ENCODE results near the gene TPSAB1. TPM values are rescaled to one million over a fixed set of nuclear protein-coding genes. Genes with fewer than 3 reads are reported as not detected.

Gene TPSAB1
- total RNA-seq, 1 donor from 2014 or later = not detected

GRCh38 chr16:1206326-1206725, 34.2 kb upstream of the TPSAB1 start:
- Mint-ChIP-seq H3K4me1 (ENCODE audit: low read depth) (no peaks in the 10 kb centered on the region), H3K27me3 (ENCODE audit: low read depth) (no peaks in the 10 kb centered on the region), H3K9me3 (ENCODE audit: low read depth) (no peaks in the 10 kb centered on the region), H3K4me3 (ENCODE audit: unreplicated experiment) (no peak overlapping the region), H3K36me3 (ENCODE audit: low read depth) (peaks cover 21% of the 10 kb centered on the region), H3K27ac (ENCODE audit: unreplicated experiment) (no peak overlapping the region)
- no peak for DNase-seq (ENCODE audit: low spot score)
- TF ChIP-seq CTCF (IDR thresholded peaks at IDR 0.05) = peak; percentile 17

GRCh38 chr16:1206786-1207185, 33.7 kb upstream of the TPSAB1 start:
- no peak for DNase-seq (ENCODE audit: low spot score)
- Mint-ChIP-seq H3K9me3 (ENCODE audit: low read depth) (no peaks in the 10 kb centered on the region), H3K4me1 (ENCODE audit: low read depth) (no peaks in the 10 kb centered on the region), H3K4me3 (ENCODE audit: unreplicated experiment) (no peak overlapping the region), H3K27ac (ENCODE audit: unreplicated experiment) (no peak overlapping the region), H3K27me3 (ENCODE audit: low read depth) (no peaks in the 10 kb centered on the region), H3K36me3 (ENCODE audit: low read depth) (peaks cover 19% of the 10 kb centered on the region)
- no peak for TF ChIP-seq CTCF (IDR thresholded peaks at IDR 0.05)

- Mint-ChIP-seq H3K36me3 (ENCODE audit: low read depth) (peaks cover 19% of the 10 kb centered on the region), H3K27me3 (ENCODE audit: low read depth) (no peaks in the 10 kb centered on the region), H3K9me3 (ENCODE audit: low read depth) (no peaks in the 10 kb centered on the region), H3K4me3 (ENCODE audit: unreplicated experiment) (no peak overlapping the region), H3K4me1 (ENCODE audit: low read depth) (no peaks in the 10 kb centered on the region), H3K27ac (ENCODE audit: unreplicated experiment) (no peak overlapping the region)
- TF ChIP-seq CTCF (IDR thresholded peaks at IDR 0.05) = no peak
- DNase-seq (ENCODE audit: low spot score) = no peak
These were observed 32.2 kb upstream of the TPSAB1 start for GRCh38 chr16:1208239-1208830.

GRCh38 chr16:1209081-1209480, 31.4 kb upstream of the TPSAB1 start:
- Mint-ChIP-seq H3K36me3 (ENCODE audit: low read depth) (peaks cover 16% of the 10 kb centered on the region), H3K27ac (ENCODE audit: unreplicated experiment) (no peak overlapping the region), H3K4me3 (ENCODE audit: unreplicated experiment) (no peak overlapping the region), H3K4me1 (ENCODE audit: low read depth) (no peaks in the 10 kb centered on the region), H3K9me3 (ENCODE audit: low read depth) (no peaks in the 10 kb centered on the region), H3K27me3 (ENCODE audit: low read depth) (no peaks in the 10 kb centered on the region)
- no peak for TF ChIP-seq CTCF (IDR thresholded peaks at IDR 0.05)
- DNase-seq (ENCODE audit: low spot score) = no peak

GRCh38 chr16:1210461-1210860, 30.0 kb upstream of the TPSAB1 start:
- no peaks in the 10 kb centered on the region for H3K27me3 Mint-ChIP-seq (ENCODE audit: low read depth)
- H3K27ac Mint-ChIP-seq (ENCODE audit: unreplicated experiment) = no peak overlapping the region
- H3K4me3 Mint-ChIP-seq (ENCODE audit: unreplicated experiment) = no peak overlapping the region
- DNase-seq (ENCODE audit: low spot score) = no peak
- H3K4me1 Mint-ChIP-seq (ENCODE audit: low read depth) = no peaks in the 10 kb centered on the region
- no peaks in the 10 kb centered on the region for H3K9me3 Mint-ChIP-seq (ENCODE audit: low read depth)
- TF ChIP-seq CTCF (IDR thresholded peaks at IDR 0.05) = no peak
- H3K36me3 Mint-ChIP-seq (ENCODE audit: low read depth) = peaks cover 13% of the 10 kb centered on the region

All from chondrocyte (in vitro differentiated cells).